Measurements from ENCODE around the gene AP2M1.

GRCh38 chr3:184211297-184211696 lies 36.6 kb downstream of the AP2M1 start:
- TF ChIP-seq SMC3 (conservative IDR thresholded peaks at IDR 0.05; ENCODE audit: poor library complexity) = no peak
- no peak for TF ChIP-seq EP300 (conservative IDR thresholded peaks at IDR 0.05; ENCODE audit: poor library complexity, severe bottlenecking)
- TF ChIP-seq REST (IDR thresholded peaks at IDR 0.05; ENCODE audit: borderline replicate concordance) = no peak
